K562 (cell line): ENCODE results near the gene DCP1B. TPM values are rescaled to one million over a fixed set of nuclear protein-coding genes. Genes with fewer than 3 reads are reported as not detected.

Experiments
- ATAC-seq: fragments of 200-7000 bp; cut with Tn5 transposase; 3 replicates; pipeline ENCODE4 v1.9.1; 2020; ENCODE audit warnings: moderate library complexity
- BruUV-seq: library from RNA; stranded (reverse); fragments of 400-500 nt; replicated peaks from 2 replicates; lab custom pipeline; 2021; lab: Mats Ljungman, UMichigan
- CTCF ChIA-PET: fragments of 300-600 bp; formaldehyde crosslinking; extraction: SDS; loops from one replicate; lab custom pipeline; 2021; ENCODE audit warnings: low intra/inter-chr PET ratio; lab: Yijun Ruan, JAX
- POLR2A ChIA-PET: fragments of 300-600, 350-650 bp; sonication (Branson Sonifier 250); formaldehyde crosslinking; extraction: SDS; loops from one replicate; lab custom pipeline; 2021; ENCODE audit warnings: antibody characterized with exemption, inconsistent platforms; lab: Yijun Ruan, JAX
- DNase-seq, 4 experiments: peaks; one replicate each; pipeline versions ENCODE4 v3.0.0 to v3.0.0-alpha.2; 2011 to 2018; ENCODE audit warnings: low spot score in 3 of 4, mixed read lengths in 3 of 4; ENCODE audit errors: extremely low read depth in 1 of 4
- FAIRE-seq: peaks from 2 replicates; lab custom pipeline; 2011; peaks lifted over from hg19 to GRCh38; lab: Jason Lieb, UNC
- H2AFZ ChIP-seq: 2 replicates; pipeline ENCODE4 v1.6.0; 2011; ENCODE audit warnings: low read depth, low read length, control low read depth, inconsistent platforms
- H3K27ac ChIP-seq: fragments of 200-600 bp; 3 replicates; pipeline ENCODE4 v1.8.0; 2011; ENCODE audit warnings: low read depth, mild to moderate bottlenecking, control low read depth, inconsistent platforms, low read length, moderate library complexity, mixed read lengths; ENCODE audit errors: extremely low read depth
- H3K27me3 ChIP-seq, 2 experiments: fragments of 300-600 bp in 1 of 2; 2 replicates in 1 of 2; 3 replicates in 1 of 2; pipeline versions ENCODE4 v1.6.0 to v1.8.0; 2011; ENCODE audit warnings: inconsistent platforms in 2 of 2, low read length in 2 of 2, mild to moderate bottlenecking in 1 of 2, mixed read lengths in 1 of 2, moderate library complexity in 1 of 2; ENCODE audit not compliant: control insufficient read depth in 2 of 2, insufficient read depth in 2 of 2
- H3K36me3 ChIP-seq: fragments of 300-600 bp; 3 replicates; pipeline ENCODE4 v1.8.0; 2011; ENCODE audit warnings: mild to moderate bottlenecking, low read length, inconsistent platforms; ENCODE audit not compliant: control insufficient read depth, insufficient read depth
- H3K4me1 ChIP-seq, 2 experiments: fragments of 200-600 bp in 1 of 2; replicated peaks in 1 of 2; 2 replicates in 1 of 2; 3 replicates in 1 of 2; pipeline versions ENCODE4 v1.5.1 to v1.8.0; 2011; ENCODE audit warnings: inconsistent platforms in 2 of 2, low read length in 2 of 2, mild to moderate bottlenecking in 1 of 2, mixed read lengths in 1 of 2, moderate library complexity in 1 of 2; ENCODE audit not compliant: control insufficient read depth in 2 of 2, insufficient read depth in 2 of 2
- H3K4me2 ChIP-seq: 2 replicates; pipeline ENCODE4 v1.6.1; 2011; ENCODE audit warnings: low read length, control low read depth, inconsistent platforms, mixed read lengths; ENCODE audit not compliant: insufficient read depth
- H3K4me3 ChIP-seq: fragments of 200-600 bp; sonication (generic), shearing (Covaris generic); 2 replicates; pipeline ENCODE4 v1.5.1; 2016; ENCODE audit warnings: control low read depth, inconsistent platforms
- H3K79me2 ChIP-seq: fragments of 200-600 bp; 3 replicates; pipeline ENCODE4 v1.8.0; 2011; ENCODE audit warnings: low read length, inconsistent platforms; ENCODE audit not compliant: control insufficient read depth, insufficient read depth
- H3K9ac ChIP-seq, 2 experiments: 2 replicates each; pipeline versions ENCODE4 v1.6.0 to v1.6.1; 2011; ENCODE audit warnings: low read depth in 2 of 2, low read length in 2 of 2, control low read depth in 1 of 2, inconsistent platforms in 1 of 2, mild to moderate bottlenecking in 1 of 2, mixed read lengths in 1 of 2; ENCODE audit not compliant: insufficient read depth in 1 of 2
- H3K9me1 ChIP-seq: one replicate; pipeline ENCODE4 v1.6.0; 2011; ENCODE audit warnings: inconsistent platforms, mild to moderate bottlenecking, low read length, moderate library complexity; ENCODE audit not compliant: control insufficient read depth, insufficient read depth
- H3K9me3 ChIP-seq: replicated peaks from 2 replicates; pipeline ENCODE4 v1.5.1; 2011; ENCODE audit warnings: low read depth, low read length, inconsistent platforms; ENCODE audit not compliant: control insufficient read depth, insufficient read depth
- H4K20me1 ChIP-seq: replicated peaks from 2 replicates; pipeline ENCODE4 v1.6.1; 2011; ENCODE audit warnings: low read length, inconsistent platforms, mixed read lengths; ENCODE audit not compliant: control insufficient read depth, insufficient read depth
- BRF2 ChIP-seq: IDR thresholded peaks from 3 replicates; pipeline ENCODE4 v1.6.1; 2011; ENCODE audit warnings: borderline replicate concordance, mild to moderate bottlenecking; ENCODE audit not compliant: insufficient read length, insufficient read depth
- CBFA2T2 ChIP-seq: fragments of 450-650 bp; conservative IDR thresholded peaks from 2 replicates; pipeline ENCODE4 v1.6.1; 2017; ENCODE audit warnings: mild to moderate bottlenecking
- EP300 ChIP-seq: IDR thresholded peaks from 2 replicates; pipeline ENCODE4 v1.6.1; 2012; ENCODE audit warnings: low read length, improper control_type of control experiment
- MAFF ChIP-seq: IDR thresholded peaks from 2 replicates; pipeline ENCODE4 v1.6.1; 2012; ENCODE audit warnings: low read length, improper control_type of control experiment
- PKNOX1 ChIP-seq: fragments of 450-650 bp; IDR thresholded peaks from 2 replicates; pipeline ENCODE4 v1.6.1; 2016
- RNF219 ChIP-seq: fragments of 250-450 bp; sonication (Bioruptor Pico); IDR thresholded peaks from 2 replicates; pipeline ENCODE4 v1.5.0; 2022; ENCODE audit warnings: mild to moderate bottlenecking
- SMAD4 ChIP-seq: fragments of 250-450 bp; sonication (Bioruptor Pico); conservative IDR thresholded peaks from 2 replicates; pipeline ENCODE4 v1.8.0; 2021; ENCODE audit warnings: inconsistent platforms, mild to moderate bottlenecking, moderate library complexity
- SPI1 ChIP-seq: IDR thresholded peaks from 2 replicates; pipeline ENCODE4 v1.6.1; 2011; ENCODE audit warnings: low read depth, low read length, control low read depth, borderline replicate concordance
- TBP ChIP-seq: optimal IDR thresholded peaks from 2 replicates; pipeline ENCODE3; 2011; ENCODE audit warnings: low read depth, low read length, improper control_type of control experiment
- TFAP4 ChIP-seq: sonication (generic); formaldehyde crosslinking; IDR thresholded peaks from 2 replicates; pipeline ENCODE4 v1.8.0; 2022; ENCODE audit warnings: missing genetic modification reagents, mild to moderate bottlenecking, moderate library complexity, borderline replicate concordance
- ZNF717 ChIP-seq: fragments of 250-450 bp; sonication (Bioruptor Pico); IDR thresholded peaks from 2 replicates; pipeline ENCODE4 v1.5.0; 2021
- WGBS: fragments of 100-300 bp; shearing (Covaris generic); methylation state at CpG from one replicate; pipeline ENCODE4 v1.1.6; 2016; ENCODE audit warnings: low coverage, mixed read lengths; ENCODE audit not compliant: insufficient coverage; ENCODE audit errors: missing lambda C conversion rate; 5-methylcytosine and 5-hydroxymethylcytosine counted together
- in situ Hi-C: fragments of 300-500 bp; cut with MboI; formaldehyde crosslinking; loops from 4 replicates; pipeline ENCODE4 v1.15.0; 2018; ENCODE audit warnings: inconsistent platforms, mixed read lengths
- intact Hi-C: fragments of 100-400 bp; cut with micrococcal nuclease; formaldehyde crosslinking; loops from 2 replicates; pipeline ENCODE4 v1.14.2; 2022
- polyA plus RNA-seq, 8 experiments: library from polyadenylated mRNA; depleted of rRNA in 4 of 8; stranded (reverse) in 5 of 8; unstranded in 3 of 8; fragments of >200 nt; fragmentation: Nextera tagmentation in 2 of 8; fragmentation: Illumina TruSeq in 1 of 8; extraction: Ambion mirVana in 2 of 8; extraction: Trizol in 1 of 8; gene quantifications; 2 replicates each; pipeline versions ENCODE4 v1.2.1 to v1.2.3, GENCODE V29; 2011 to 2014; ENCODE audit warnings: inconsistent platforms in 1 of 8, missing spikeins in 1 of 8
- total RNA-seq, 7 experiments: library from RNA; depleted of rRNA in 6 of 7; stranded (reverse); fragments of >200 nt in 6 of 7; fragmentation: Illumina TruSeq in 2 of 7; extraction: Trizol in 2 of 7; gene quantifications; 2 replicates each; pipeline versions ENCODE4 v1.2.1 to v1.2.3, GENCODE V29; 2011 to 2021; ENCODE audit warnings: low replicate concordance in 1 of 7
- TF ChIP-seq, protein P1 (sequence below): fragments of 250-450 bp; sonication (Bioruptor Pico); IDR thresholded peaks from 2 replicates; pipeline ENCODE4 v1.5.0; 2021; ENCODE audit warnings: mild to moderate bottlenecking, moderate library complexity

DCP1B gene
- total and polyA plus RNA-seq, 9 of the 15 experiments (the other 6 are each of a cell fraction or from before 2014, with no cell fraction given) = 0.83 to 7.3 (median 3.4) TPM

DNA sequence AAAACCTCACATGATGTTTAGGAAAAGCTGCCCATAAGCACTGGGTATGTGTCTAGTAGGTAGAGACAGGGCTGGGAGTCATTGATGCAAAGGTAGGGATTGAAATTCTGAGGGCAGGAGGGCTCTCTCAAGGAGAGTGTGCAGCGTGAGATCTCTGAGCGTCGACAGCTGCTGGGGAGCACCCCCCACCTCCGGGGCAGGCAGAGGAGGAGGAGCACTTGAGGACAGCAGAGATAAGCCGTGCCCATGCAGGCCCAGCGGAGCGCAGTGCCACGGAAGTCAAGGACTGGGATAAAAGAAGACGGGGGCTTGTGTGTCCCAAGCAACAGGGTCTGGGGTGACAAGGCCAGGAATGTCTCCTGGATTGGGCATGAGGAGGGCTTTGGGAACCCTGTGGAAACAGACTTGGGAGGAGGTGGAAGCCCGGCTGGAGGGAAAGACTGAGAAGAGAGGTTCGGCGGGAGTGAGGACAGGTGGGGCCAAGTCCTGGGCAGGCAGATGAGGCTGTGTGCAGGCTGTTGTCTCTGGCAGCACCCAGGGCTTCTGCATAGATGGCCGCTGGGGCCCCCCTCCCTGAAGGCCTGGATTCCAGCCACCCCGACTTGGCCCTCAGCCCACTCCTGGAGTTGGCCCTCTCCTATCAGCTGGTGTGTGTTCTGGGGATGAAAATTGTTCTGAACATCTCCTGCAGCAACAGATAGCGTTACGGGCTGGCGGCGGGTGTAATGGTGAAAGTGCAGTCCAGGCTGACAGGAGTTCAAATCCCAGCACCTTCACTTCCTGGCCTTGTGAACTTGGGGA is 87.7 kb downstream of the DCP1B start:
- Histone ChIP-seq H3K4me2 (peak overlapping the region; percentile 53), H3K4me3 (no peak overlapping the region), H3K79me2 (no peaks in the 10 kb centered on the region), H3K9me3 (no peaks in the 10 kb centered on the region), H3K36me3 (no peaks in the 10 kb centered on the region), H3K4me1 (peaks cover 36 to 44% of the 10 kb centered on the region in 2 experiments), H3K9ac (no peak overlapping the region), H3K27ac (no peak overlapping the region), H2AFZ (peak overlapping the region; percentile 81), H3K27me3 (no peaks in the 10 kb centered on the region), H4K20me1 (no peaks in the 10 kb centered on the region), H3K9me1 (no peaks in the 10 kb centered on the region)
- intact Hi-C loops (loop anchor here (10.0 kb wide), 1 partner anchor 102 kb away; no protein-coding TSS in a partner anchor), in situ Hi-C loops (no loop called here)
- ATAC-seq (peak; percentile 65), FAIRE-seq (peak; percentile 78), DNase-seq (peak; percentile 58 to 73 (median 69))
- ChIA-PET POLR2A (interaction anchor here (0.6 to 1.4 kb wide), 2 partner anchors 12 to 22 kb away, joined by 3 to 5 read pairs; no protein-coding TSS in a partner anchor), CTCF (no interaction called here)
- BruUV-seq = no TSS peak
- WGBS = 4% methylated on average over 11 of the region's 18 CpGs
- peak; percentile 89 for TF ChIP-seq TBP
- TF ChIP-seq SMAD4 (CRISPR knock-in tag) = no peak
- TF ChIP-seq ZNF717 (CRISPR knock-in tag) = no peak
- no peak for TF ChIP-seq MAFF
- no peak for TF ChIP-seq RNF219 (CRISPR knock-in tag)
- TF ChIP-seq TFAP4 (CRISPR knock-in tag) = peak; percentile 85
- TF ChIP-seq CBFA2T2 = peak; percentile 32; the same call in 1 of the 2 replicates
- TF ChIP-seq EP300 = 0 out of 2 replicates have a peak, but pooled peaks have one; percentile 10
- TF ChIP-seq BRF2 = no peak
- TF ChIP-seq SPI1 = no peak
- no peak for TF ChIP-seq PKNOX1
- TF ChIP-seq, protein P1, sequence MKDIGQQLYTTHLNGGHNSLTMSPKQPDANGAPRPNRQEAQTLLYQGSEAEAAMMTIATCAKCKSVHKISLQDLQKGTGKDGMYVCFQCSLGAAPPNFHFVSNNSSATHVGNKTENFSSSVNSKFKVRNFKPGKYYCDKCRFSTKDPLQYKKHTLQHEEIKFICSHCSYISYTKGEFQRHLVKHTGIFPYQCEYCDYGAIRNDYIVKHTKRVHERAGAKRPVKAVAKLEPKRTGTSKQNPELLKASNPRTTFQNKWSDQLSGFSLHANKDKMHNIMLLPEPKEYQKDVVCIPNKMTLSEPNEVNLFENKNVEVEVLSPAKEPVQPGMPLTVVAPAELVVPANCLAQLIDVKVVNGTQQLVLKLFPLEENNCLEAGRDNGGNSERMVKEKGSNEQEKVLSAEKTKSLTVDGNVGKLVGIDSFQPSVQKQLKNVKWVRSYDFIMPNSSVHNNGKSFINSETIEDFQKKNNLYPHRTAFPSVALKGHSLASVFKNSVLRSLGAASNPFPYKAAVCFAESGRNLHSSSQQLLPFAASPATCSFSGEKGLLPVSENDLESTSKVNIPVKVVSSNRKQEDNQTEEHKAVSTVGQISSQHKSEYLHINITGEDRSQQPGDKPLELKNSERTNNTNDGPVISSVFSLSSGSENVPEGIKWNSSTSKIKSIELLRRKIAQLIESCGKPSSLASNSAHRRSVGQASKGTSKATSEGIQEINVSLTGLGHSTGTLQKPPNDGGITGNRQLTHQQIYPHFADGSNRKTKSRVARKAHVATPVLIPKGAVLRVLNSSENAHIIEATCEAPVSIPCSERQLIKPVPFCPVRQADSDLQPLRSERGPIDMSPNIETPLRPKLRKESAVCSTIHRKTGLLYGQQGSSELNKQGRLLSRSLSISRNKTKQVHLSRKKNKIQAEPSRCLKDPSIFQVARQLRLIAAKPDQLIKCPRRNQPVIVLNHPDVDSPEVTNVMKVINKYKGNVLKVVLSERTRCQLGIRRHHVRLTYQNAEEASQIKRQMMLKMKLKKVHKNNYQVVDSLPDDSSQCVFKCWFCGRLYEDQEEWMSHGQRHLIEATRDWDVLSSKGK (CRISPR knock-in tag) = no peak
